ENCODE measurements around the gene MLC1. TPM values are rescaled to one million over a fixed set of nuclear protein-coding genes. Genes with fewer than 3 reads are reported as not detected.

Gene MLC1
- total RNA-seq, 1 donor, result under 0.01 TPM

- peak; percentile 69 for DNase-seq (ENCODE audit: insufficient read length, low spot score, missing footprints)
- H2AFZ ChIP-seq (ENCODE audit: low read length), result no peak overlapping the region
- no peak for TF ChIP-seq CTCF (IDR thresholded peaks at IDR 0.05; ENCODE audit: extremely low read depth, low read depth, low read length)
- H3K79me2 ChIP-seq (ENCODE audit: insufficient read depth, low read length), result no peaks in the 10 kb centered on the region
- H3K4me2 ChIP-seq (ENCODE audit: insufficient read depth, low read length), result no peak overlapping the region
- H3K27ac ChIP-seq (ENCODE audit: low read depth, low read length), result no peak overlapping the region
- peaks cover 45% of the 10 kb centered on the region for H3K27me3 ChIP-seq (ENCODE audit: insufficient read depth, low read length)
- H3K4me3 ChIP-seq (ENCODE audit: insufficient read depth, low read length), result no peak overlapping the region
- H3K9me3 ChIP-seq (ENCODE audit: low read depth, low read length), result no peaks in the 10 kb centered on the region
- no peaks in the 10 kb centered on the region for H3K4me1 ChIP-seq (ENCODE audit: insufficient read depth, low read length)
- no peaks in the 10 kb centered on the region for H3K36me3 ChIP-seq (ENCODE audit: insufficient read depth, low read length)
- H4K20me1 ChIP-seq (ENCODE audit: insufficient read depth, low read length), result no peaks in the 10 kb centered on the region
Observed at GRCh38 chr22:50015451-50016307, 69.5 kb downstream of the MLC1 start.

GRCh38 chr22:50014655-50015401 is 70.4 kb downstream of the MLC1 start:
- DNase-seq (ENCODE audit: insufficient read length, low spot score, missing footprints), result peak; percentile 65
- no peaks in the 10 kb centered on the region for H3K4me1 ChIP-seq (ENCODE audit: insufficient read depth, low read length)
- no peaks in the 10 kb centered on the region for H3K79me2 ChIP-seq (ENCODE audit: insufficient read depth, low read length)
- H3K27me3 ChIP-seq (ENCODE audit: insufficient read depth, low read length), result peaks cover 47% of the 10 kb centered on the region
- H3K27ac ChIP-seq (ENCODE audit: low read depth, low read length), result no peak overlapping the region
- no peaks in the 10 kb centered on the region for H3K36me3 ChIP-seq (ENCODE audit: insufficient read depth, low read length)
- H3K4me2 ChIP-seq (ENCODE audit: insufficient read depth, low read length), result no peak overlapping the region
- no peak overlapping the region for H2AFZ ChIP-seq (ENCODE audit: low read length)
- H3K9me3 ChIP-seq (ENCODE audit: low read depth, low read length), result no peaks in the 10 kb centered on the region
- H3K4me3 ChIP-seq (ENCODE audit: insufficient read depth, low read length), result no peak overlapping the region
- TF ChIP-seq CTCF (IDR thresholded peaks at IDR 0.05; ENCODE audit: extremely low read depth, low read depth, low read length), result no peak
- H4K20me1 ChIP-seq (ENCODE audit: insufficient read depth, low read length), result no peaks in the 10 kb centered on the region

DNA sequence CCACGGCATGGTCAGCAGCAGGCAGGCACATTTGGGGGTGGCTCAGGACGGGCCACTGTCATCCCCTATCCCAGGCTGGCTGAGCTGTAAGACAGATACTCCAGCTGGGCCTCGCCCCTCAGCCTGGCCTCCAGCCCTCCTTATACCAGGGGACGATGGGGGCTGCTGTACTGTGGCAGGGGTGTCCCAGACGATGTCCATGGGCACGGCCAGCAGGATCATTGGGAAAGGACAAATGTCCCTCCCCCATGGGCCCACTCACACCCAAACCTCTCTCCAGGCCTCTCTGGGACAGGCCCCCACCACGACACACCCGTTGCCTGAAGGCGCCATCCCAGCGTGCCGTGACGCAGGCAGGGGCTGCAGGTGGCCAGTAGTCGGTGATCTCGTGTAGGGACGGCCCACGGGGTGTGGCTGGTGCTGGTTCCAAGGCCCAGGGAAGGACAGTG is 71.1 kb downstream of the MLC1 start:
- Histone ChIP-seq H3K9me3 (ENCODE audit: low read depth, low read length) (no peaks in the 10 kb centered on the region), H4K20me1 (ENCODE audit: insufficient read depth, low read length) (no peaks in the 10 kb centered on the region), H3K27me3 (ENCODE audit: insufficient read depth, low read length) (peaks cover 46% of the 10 kb centered on the region), H3K4me1 (ENCODE audit: insufficient read depth, low read length) (no peaks in the 10 kb centered on the region), H3K27ac (ENCODE audit: low read depth, low read length) (no peak overlapping the region), H2AFZ (ENCODE audit: low read length) (no peak overlapping the region), H3K4me3 (ENCODE audit: insufficient read depth, low read length) (no peak overlapping the region), H3K36me3 (ENCODE audit: insufficient read depth, low read length) (no peaks in the 10 kb centered on the region), H3K4me2 (ENCODE audit: insufficient read depth, low read length) (no peak overlapping the region), H3K79me2 (ENCODE audit: insufficient read depth, low read length) (no peaks in the 10 kb centered on the region)
- no peak for TF ChIP-seq CTCF (IDR thresholded peaks at IDR 0.05; ENCODE audit: extremely low read depth, low read depth, low read length)
- peak; percentile 91 for DNase-seq (ENCODE audit: insufficient read length, low spot score, missing footprints)

All from osteoblast (primary cell).